Upper lobe of left lung (tissue), 6 donors: Measurements from ENCODE around the gene ZBTB38. TPM values are rescaled to one million over a fixed set of nuclear protein-coding genes. Genes with fewer than 3 reads are reported as not detected.

Source experiments
- ATAC-seq, 2 donors: fragments of 200-7000 bp; cut with Tn5 transposase; one replicate each; pipeline ENCODE4 v1.9.1; 2022; ENCODE audit warnings: mild to moderate bottlenecking in 2 of 2, moderate library complexity in 2 of 2; ENCODE audit not compliant: low FRiP score in 2 of 2
- DNase-seq, 2 donors: peaks; one replicate each; pipeline ENCODE4 v3.0.0-alpha.2; 2019 to 2020
- H3K27ac ChIP-seq, 4 donors: fragments of 200-600 bp; sonication (generic); one replicate each; pipeline ENCODE4 v1.5.1; 2016 to 2019
- H3K27me3 ChIP-seq, 4 donors: fragments of 200-600 bp; sonication (generic); one replicate each; pipeline ENCODE4 v1.5.1; 2017 to 2019
- H3K36me3 ChIP-seq, 4 donors: fragments of 200-600 bp; sonication (generic); one replicate each; pipeline ENCODE4 v1.5.1; 2016 to 2019
- H3K4me1 ChIP-seq, 4 donors: fragments of 200-600 bp; sonication (generic); one replicate each; pipeline ENCODE4 v1.5.1; 2018 to 2019
- H3K4me3 ChIP-seq, 4 donors: fragments of 200-600 bp; sonication (generic); one replicate each; pipeline ENCODE4 v1.5.1; 2017 to 2019; ENCODE audit warnings: mild to moderate bottlenecking in 2 of 4, moderate library complexity in 1 of 4
- H3K9me3 ChIP-seq, 4 donors: fragments of 200-600 bp; sonication (generic); one replicate each; pipeline ENCODE4 v1.5.1; 2018 to 2019
- CTCF ChIP-seq, 6 experiments: fragments of 450-650 bp in 4 of 6; fragments of 200-600 bp in 2 of 6; sonication (generic) in 2 of 6; IDR thresholded peaks; one replicate each; pipeline ENCODE4 v1.5.1; 2016 to 2019; ENCODE audit warnings: antibody characterized with exemption in 6 of 6
- EP300 ChIP-seq, 4 donors: sonication (generic); formaldehyde crosslinking; IDR thresholded peaks; one replicate each; pipeline ENCODE4 v1.5.1; 2017; ENCODE audit warnings: antibody characterized with exemption in 4 of 4, control low read depth in 2 of 4
- POLR2A ChIP-seq, 4 donors: fragments of 450-650 bp; IDR thresholded peaks; one replicate each; pipeline ENCODE4 v1.5.1; 2016 to 2017; ENCODE audit warnings: antibody characterized with exemption in 4 of 4, mild to moderate bottlenecking in 2 of 4
- POLR2AphosphoS5 ChIP-seq, 2 donors: sonication (generic); formaldehyde crosslinking; IDR thresholded peaks; one replicate each; pipeline ENCODE4 v1.5.1; 2017; ENCODE audit warnings: antibody characterized with exemption in 2 of 2
- WGBS, 2 donors: methylation state at CpG; one replicate each; pipeline ENCODE4 v1.1.5; 2017 to 2018; 5-methylcytosine and 5-hydroxymethylcytosine counted together
- total RNA-seq, 6 donors: library from RNA; depleted of rRNA in 4 of 6; stranded (reverse); fragments of >200 nt in 4 of 6; gene quantifications; one replicate each; pipeline versions ENCODE4 v1.1.0 to v1.2.1, GENCODE V29; 2016 to 2021
- donor health status: DM: no; HTN: no; CAD: no; lungs with moderate emphysema.
- donor health status: DM: no; HTN: yes; CAD: no; lungs with severe emphysema.

The ZBTB38 gene
- 100 to 1,000 TPM in 2 of 6 donors, 10 to 100 TPM in 4; 80.2 to 146 (median 91.8) TPM for total RNA-seq

GRCh38 chr3:141368062-141368924, at the start of gene ZBTB38:
Gene ZBTB38, plus strand, starts transcription at chr3:141368504. Its CDS starts 73,885 bp downstream, at chr3:141442389.
- ATAC-seq (peak; percentile 93 to 96), DNase-seq (peak; percentile 95 to 96)
- Histone ChIP-seq H3K4me1 (peaks cover 37 to 50% (median 44%) of the 10 kb centered on the region in 4 donors), H3K9me3 (no peaks in the 10 kb centered on the region), H3K36me3 (peaks cover 0 to 4% (median 0%) of the 10 kb centered on the region in 4 donors), H3K27me3 (no peaks in the 10 kb centered on the region), H3K27ac (peak within 1 kb of the TSS; percentile 92 to 96 (median 94)), H3K4me3 (peak within 1 kb of the TSS; percentile 1 to 42 (median 32))
- WGBS, 2 donors, result 25 to 31% methylated on average over 19 to 25 of the region's 26 CpGs
- TF ChIP-seq POLR2AphosphoS5 (IDR thresholded peaks at IDR 0.05), result peak; percentile 81 to 84
- peak in 2 of 4 donors; percentile 79 to 91 for TF ChIP-seq EP300 (IDR thresholded peaks at IDR 0.05)
- TF ChIP-seq POLR2A (IDR thresholded peaks at IDR 0.05), result peak in 3 of 4 donors; percentile 43 to 82 (median 81)
- no peak for TF ChIP-seq CTCF (IDR thresholded peaks at IDR 0.05)

GRCh38 chr3:141320399-141321108, 47.8 kb upstream of the ZBTB38 start:
- H3K9me3 ChIP-seq, result no peaks in the 10 kb centered on the region
- peak overlapping the region in 2 of 4 donors; percentile 1 to 31 for H3K27ac ChIP-seq
- no peak overlapping the region for H3K4me3 ChIP-seq
- DNase-seq (no peak), ATAC-seq (peak in 1 of 2 donors; percentile 57)
- no peaks in the 10 kb centered on the region for H3K36me3 ChIP-seq
- H3K27me3 ChIP-seq, result no peaks in the 10 kb centered on the region
- TF ChIP-seq POLR2AphosphoS5 (IDR thresholded peaks at IDR 0.05), result no peak
- TF ChIP-seq CTCF (IDR thresholded peaks at IDR 0.05), result no peak
- no peak for TF ChIP-seq EP300 (IDR thresholded peaks at IDR 0.05)
- peaks cover 0 to 12% (median 7%) of the 10 kb centered on the region in 4 donors for H3K4me1 ChIP-seq

- Histone ChIP-seq H3K4me1 (peaks cover 0 to 12% (median 7%) of the 10 kb centered on the region in 4 donors), H3K36me3 (no peaks in the 10 kb centered on the region), H3K9me3 (no peaks in the 10 kb centered on the region), H3K27ac (peak overlapping the region in 2 of 4 donors; percentile 1 to 31), H3K27me3 (no peaks in the 10 kb centered on the region), H3K4me3 (no peak overlapping the region)
- DNase-seq, result no peak
- ATAC-seq, result peak in 1 of 2 donors; percentile 77
- 89 to 95% methylated on average over 1 of the region's 1 CpG for WGBS, 2 donors
- no peak for TF ChIP-seq POLR2AphosphoS5 (IDR thresholded peaks at IDR 0.05)
- TF ChIP-seq POLR2A (IDR thresholded peaks at IDR 0.05), result no peak
- no peak for TF ChIP-seq CTCF (IDR thresholded peaks at IDR 0.05)
- no peak for TF ChIP-seq EP300 (IDR thresholded peaks at IDR 0.05)
Measured at GRCh38 chr3:141321109-141321497, 47.2 kb upstream of the ZBTB38 start.

GRCh38 chr3:141323936-141324704, 44.2 kb upstream of the ZBTB38 start:
- DNase-seq (no peak), ATAC-seq (no peak)
- no peak overlapping the region for H3K4me3 ChIP-seq
- 64 to 71% methylated on average over 4 of the region's 4 CpGs for WGBS, 2 donors
- H3K36me3 ChIP-seq, result no peaks in the 10 kb centered on the region
- H3K27ac ChIP-seq, result no peak overlapping the region
- H3K9me3 ChIP-seq, result no peaks in the 10 kb centered on the region
- peaks cover 0 to 12% (median 7%) of the 10 kb centered on the region in 4 donors for H3K4me1 ChIP-seq
- no peak for TF ChIP-seq POLR2A (IDR thresholded peaks at IDR 0.05)
- no peak for TF ChIP-seq CTCF (IDR thresholded peaks at IDR 0.05)
- no peak for TF ChIP-seq EP300 (IDR thresholded peaks at IDR 0.05)
- no peak for TF ChIP-seq POLR2AphosphoS5 (IDR thresholded peaks at IDR 0.05)
- H3K27me3 ChIP-seq, result no peaks in the 10 kb centered on the region
